GM23338 (cell line): Measurements from ENCODE around the gene PPP1R12C. TPM values are rescaled to one million over a fixed set of nuclear protein-coding genes. Genes with fewer than 3 reads are reported as not detected.

Source experiments
- ATAC-seq: fragments of 200-7000 bp; cut with Tn5 transposase; 3 replicates; pipeline ENCODE4 v1.9.1; 2020
- DNase-seq: peaks from one replicate; pipeline ENCODE4 v3.0.0-alpha.2; 2015; ENCODE audit warnings: low spot score
- H2AFZ ChIP-seq: fragments of 200-600 bp; sonication (generic); 2 replicates; pipeline ENCODE4 v1.8.0; 2016; ENCODE audit warnings: antibody characterized with exemption, mild to moderate bottlenecking, moderate library complexity
- H3F3A ChIP-seq: fragments of 200-600 bp; sonication (generic); replicated peaks from 2 replicates; pipeline ENCODE4 v1.8.0; 2017; ENCODE audit warnings: antibody characterized with exemption, mixed run types, low read depth
- H3K27ac ChIP-seq: fragments of 200-600 bp; sonication (generic); 2 replicates; pipeline ENCODE4 v1.6.1; 2016; ENCODE audit warnings: low read depth
- H3K27me3 ChIP-seq: fragments of 200-600 bp; sonication (generic); 2 replicates; pipeline ENCODE4 v1.8.0; 2016; ENCODE audit warnings: mild to moderate bottlenecking, mixed run types, moderate library complexity; ENCODE audit not compliant: insufficient read depth
- H3K36me3 ChIP-seq: fragments of 200-600 bp; sonication (generic); 2 replicates; pipeline ENCODE4 v1.8.0; 2016; ENCODE audit warnings: mild to moderate bottlenecking; ENCODE audit not compliant: insufficient read depth
- H3K4me1 ChIP-seq: fragments of 200-600 bp; sonication (generic); 2 replicates; pipeline ENCODE4 v1.8.0; 2016; ENCODE audit warnings: mild to moderate bottlenecking, moderate library complexity; ENCODE audit not compliant: insufficient read depth
- H3K4me2 ChIP-seq: fragments of 200-600 bp; sonication (generic); 2 replicates; pipeline ENCODE4 v1.7.1; 2017; ENCODE audit warnings: mixed run types
- H3K4me3 ChIP-seq: fragments of 200-600 bp; sonication (generic); 2 replicates; pipeline ENCODE4 v1.6.1; 2016; ENCODE audit warnings: mixed run types
- H3K79me2 ChIP-seq: fragments of 200-600 bp; sonication (generic); replicated peaks from 2 replicates; pipeline ENCODE4 v1.8.0; 2017; ENCODE audit warnings: mild to moderate bottlenecking; ENCODE audit not compliant: insufficient read depth
- H3K9me2 ChIP-seq: fragments of 200-600 bp; sonication (generic); 2 replicates; pipeline ENCODE4 v1.8.0; 2017; ENCODE audit not compliant: insufficient read depth
- H4K20me1 ChIP-seq: fragments of 200-600 bp; sonication (generic); replicated peaks from 2 replicates; pipeline ENCODE4 v1.8.0; 2017; ENCODE audit warnings: mild to moderate bottlenecking; ENCODE audit not compliant: insufficient read depth
- H3K27ac Mint-ChIP-seq: 2 replicates; pipeline ENCODE4 v1.8.0; 2020; ENCODE audit warnings: inconsistent platforms, mild to moderate bottlenecking, moderate library complexity, mixed read lengths
- H3K27me3 Mint-ChIP-seq: 3 replicates; pipeline ENCODE4 v1.8.0; 2022; ENCODE audit warnings: low read depth, mild to moderate bottlenecking, moderate library complexity, mixed read lengths, inconsistent platforms; ENCODE audit not compliant: insufficient read depth, poor library complexity
- H3K36me3 Mint-ChIP-seq: 3 replicates; pipeline ENCODE4 v1.8.0; 2021; ENCODE audit warnings: low read depth, mild to moderate bottlenecking, inconsistent platforms, moderate library complexity, mixed read lengths
- H3K4me1 Mint-ChIP-seq: 3 replicates; pipeline ENCODE4 v1.8.0; 2020; ENCODE audit warnings: mild to moderate bottlenecking, inconsistent platforms, mixed read lengths
- H3K4me3 Mint-ChIP-seq: 3 replicates; pipeline ENCODE4 v1.8.0; 2021; ENCODE audit warnings: moderate library complexity, mild to moderate bottlenecking, inconsistent platforms, mixed read lengths
- H3K9me3 Mint-ChIP-seq: 3 replicates; pipeline ENCODE4 v1.8.0; 2020; ENCODE audit warnings: moderate library complexity, mild to moderate bottlenecking, inconsistent platforms, mixed read lengths
- CREB1 ChIP-seq: fragments of 250-450 bp; sonication (Bioruptor Pico); IDR thresholded peaks from 2 replicates; pipeline ENCODE4 v1.5.0; 2020; ENCODE audit warnings: low read depth, mild to moderate bottlenecking, moderate library complexity
- JUNB ChIP-seq: IDR thresholded peaks from one replicate; pipeline ENCODE4 v1.6.1; 2016; ENCODE audit warnings: antibody characterized with exemption; ENCODE audit not compliant: unreplicated experiment
- REST ChIP-seq: IDR thresholded peaks from one replicate; pipeline ENCODE4 v1.6.1; 2018; ENCODE audit warnings: antibody characterized with exemption; ENCODE audit not compliant: unreplicated experiment
- ZNF114 ChIP-seq: fragments of 250-450 bp; sonication (Bioruptor Pico); IDR thresholded peaks from 2 replicates; pipeline ENCODE4 v1.5.0; 2020; ENCODE audit warnings: mild to moderate bottlenecking, moderate library complexity
- ZNF462 ChIP-seq: fragments of 250-450 bp; sonication (Bioruptor Pico); IDR thresholded peaks from 2 replicates; pipeline ENCODE4 v1.5.0; 2020; ENCODE audit warnings: mild to moderate bottlenecking, moderate library complexity
- polyA plus RNA-seq: library from polyadenylated mRNA; unstranded; fragments of >200 nt; fragmentation: Nextera tagmentation; extraction: Ambion mirVana; gene quantifications from 2 replicates; pipeline ENCODE4 v1.2.1, GENCODE V29; 2016
- total RNA-seq: library from RNA; depleted of rRNA; stranded (reverse); fragments of >200 nt; shearing (Covaris generic); gene quantifications from 2 replicates; pipeline ENCODE4 v1.2.3, GENCODE V29; 2014
- TF ChIP-seq, protein P1 (sequence below), 2 experiments: fragments of 200-600 bp in 1 of 2; sonication (generic) in 1 of 2; conservative IDR thresholded peaks; 2 replicates each; pipeline versions ENCODE4 v1.5.1 to v1.6.1; 2016 to 2017; ENCODE audit warnings: antibody characterized with exemption in 2 of 2, low read depth in 2 of 2, mild to moderate bottlenecking in 2 of 2, moderate library complexity in 1 of 2

PPP1R12C gene
- total and polyA plus RNA-seq, 2 experiments from 2014 or later: 33.2 to 83.9 TPM

- no peak for TF ChIP-seq ZNF462 (CRISPR knock-in tag)
These were observed 19.1 kb upstream of the PPP1R12C start (continued) for GRCh38 chr19:55136399-55137102.

GRCh38 chr19:55134736-55135135 lies 17.3 kb upstream of the PPP1R12C start:
- H3K36me3 Mint-ChIP-seq: peaks cover 16% of the 10 kb centered on the region
- H3K9me3 Mint-ChIP-seq: no peaks in the 10 kb centered on the region
- H3K27me3 Mint-ChIP-seq: peaks cover 13% of the 10 kb centered on the region

More at GRCh38 chr19:55134736-55135135, 17.3 kb upstream of the PPP1R12C start:
- Histone ChIP-seq H3K36me3 (no peaks in the 10 kb centered on the region; the same call in 1 of the 2 replicates), H2AFZ (no peak overlapping the region), H3F3A (peaks cover 11% of the 10 kb centered on the region; the same call in 1 of the 2 replicates), H3K4me3 (no peak overlapping the region), H3K27ac (0 out of 2 replicates have a peak overlapping the region, but pooled peaks have one; percentile 63), H3K79me2 (no peaks in the 10 kb centered on the region), H3K4me1 (peaks cover 13% of the 10 kb centered on the region; the same call in 1 of the 2 replicates), H4K20me1 (no peaks in the 10 kb centered on the region; the same call in 1 of the 2 replicates), H3K9me2 (no peaks in the 10 kb centered on the region), H3K27me3 (no peaks in the 10 kb centered on the region), H3K4me2 (no peak overlapping the region)
- Mint-ChIP-seq H3K4me1 (peaks cover 22% of the 10 kb centered on the region), H3K4me3 (no peak overlapping the region), H3K27ac (no peak overlapping the region)
- no peak for DNase-seq
- TF ChIP-seq JUNB (no peak), CREB1 (no peak), ZNF114 (CRISPR knock-in tag) (no peak), REST (no peak)
- TF ChIP-seq, protein P1, sequence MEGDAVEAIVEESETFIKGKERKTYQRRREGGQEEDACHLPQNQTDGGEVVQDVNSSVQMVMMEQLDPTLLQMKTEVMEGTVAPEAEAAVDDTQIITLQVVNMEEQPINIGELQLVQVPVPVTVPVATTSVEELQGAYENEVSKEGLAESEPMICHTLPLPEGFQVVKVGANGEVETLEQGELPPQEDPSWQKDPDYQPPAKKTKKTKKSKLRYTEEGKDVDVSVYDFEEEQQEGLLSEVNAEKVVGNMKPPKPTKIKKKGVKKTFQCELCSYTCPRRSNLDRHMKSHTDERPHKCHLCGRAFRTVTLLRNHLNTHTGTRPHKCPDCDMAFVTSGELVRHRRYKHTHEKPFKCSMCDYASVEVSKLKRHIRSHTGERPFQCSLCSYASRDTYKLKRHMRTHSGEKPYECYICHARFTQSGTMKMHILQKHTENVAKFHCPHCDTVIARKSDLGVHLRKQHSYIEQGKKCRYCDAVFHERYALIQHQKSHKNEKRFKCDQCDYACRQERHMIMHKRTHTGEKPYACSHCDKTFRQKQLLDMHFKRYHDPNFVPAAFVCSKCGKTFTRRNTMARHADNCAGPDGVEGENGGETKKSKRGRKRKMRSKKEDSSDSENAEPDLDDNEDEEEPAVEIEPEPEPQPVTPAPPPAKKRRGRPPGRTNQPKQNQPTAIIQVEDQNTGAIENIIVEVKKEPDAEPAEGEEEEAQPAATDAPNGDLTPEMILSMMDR (conservative IDR thresholded peaks at IDR 0.05; ENCODE audit: low read depth in 2 of 2): no peak
- ATAC-seq: no peak
